D721Med (cell line): ENCODE measurements around the gene UBL7.

Experiments
- DNase-seq: peaks from one replicate; pipeline ENCODE4 v3.0.0; 2011; ENCODE audit warnings: low spot score; ENCODE audit not compliant: insufficient read length
- FAIRE-seq: peaks from 2 replicates; lab custom pipeline; 2011; peaks lifted over from hg19 to GRCh38; lab: Jason Lieb, UNC
- TF ChIP-seq, protein P1 (sequence below): IDR thresholded peaks from 2 replicates; pipeline ENCODE4 v1.5.1; 2012; ENCODE audit warnings: mild to moderate bottlenecking, control low read depth; ENCODE audit not compliant: insufficient read depth; ENCODE audit errors: missing control alignments

UBL7 gene

DNA sequence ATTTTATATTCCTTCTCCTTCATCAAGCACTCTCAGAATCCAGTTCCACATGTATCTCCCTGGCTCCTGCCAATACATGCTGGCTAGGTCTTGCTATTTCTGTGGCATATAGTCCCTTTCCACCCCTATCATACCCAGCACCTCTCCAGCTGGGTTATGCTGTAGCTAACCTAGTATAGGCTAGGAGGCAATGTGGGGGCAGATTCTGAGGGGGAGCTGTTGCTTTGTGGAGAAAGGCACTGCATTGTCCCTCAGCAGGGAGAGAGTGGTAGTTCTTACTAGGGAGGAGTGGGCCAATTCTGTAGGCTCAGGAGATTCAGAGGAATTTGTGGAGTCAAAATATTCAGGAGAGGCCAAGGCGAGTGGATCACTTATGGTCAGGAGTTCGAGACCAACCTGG is 39.4 kb upstream of the UBL7 start:
- TF ChIP-seq, protein P1, sequence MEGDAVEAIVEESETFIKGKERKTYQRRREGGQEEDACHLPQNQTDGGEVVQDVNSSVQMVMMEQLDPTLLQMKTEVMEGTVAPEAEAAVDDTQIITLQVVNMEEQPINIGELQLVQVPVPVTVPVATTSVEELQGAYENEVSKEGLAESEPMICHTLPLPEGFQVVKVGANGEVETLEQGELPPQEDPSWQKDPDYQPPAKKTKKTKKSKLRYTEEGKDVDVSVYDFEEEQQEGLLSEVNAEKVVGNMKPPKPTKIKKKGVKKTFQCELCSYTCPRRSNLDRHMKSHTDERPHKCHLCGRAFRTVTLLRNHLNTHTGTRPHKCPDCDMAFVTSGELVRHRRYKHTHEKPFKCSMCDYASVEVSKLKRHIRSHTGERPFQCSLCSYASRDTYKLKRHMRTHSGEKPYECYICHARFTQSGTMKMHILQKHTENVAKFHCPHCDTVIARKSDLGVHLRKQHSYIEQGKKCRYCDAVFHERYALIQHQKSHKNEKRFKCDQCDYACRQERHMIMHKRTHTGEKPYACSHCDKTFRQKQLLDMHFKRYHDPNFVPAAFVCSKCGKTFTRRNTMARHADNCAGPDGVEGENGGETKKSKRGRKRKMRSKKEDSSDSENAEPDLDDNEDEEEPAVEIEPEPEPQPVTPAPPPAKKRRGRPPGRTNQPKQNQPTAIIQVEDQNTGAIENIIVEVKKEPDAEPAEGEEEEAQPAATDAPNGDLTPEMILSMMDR = no peak
- FAIRE-seq (no peak), DNase-seq (no peak)

DNA sequence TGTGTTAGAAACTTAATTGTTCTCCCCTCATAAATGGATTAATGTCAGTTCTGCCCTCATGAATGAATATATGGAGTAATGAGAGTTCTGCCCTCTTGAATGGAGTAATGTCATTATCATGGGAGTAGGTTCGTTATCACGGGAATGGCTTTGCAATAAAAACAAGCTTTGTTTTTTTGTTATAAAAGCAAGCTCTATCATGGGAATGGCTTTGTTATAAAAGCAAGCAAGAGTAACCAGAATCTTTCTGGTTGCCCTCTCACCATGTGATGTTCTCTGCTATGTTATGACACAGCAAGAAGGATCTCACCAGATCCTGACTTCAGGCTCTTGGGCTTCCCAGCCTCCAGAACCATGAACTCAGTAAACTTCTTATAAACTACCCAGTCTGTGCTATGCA is 38.4 kb upstream of the UBL7 start:
- FAIRE-seq (no peak), DNase-seq (no peak)
- TF ChIP-seq, protein P1 = no peak

DNA sequence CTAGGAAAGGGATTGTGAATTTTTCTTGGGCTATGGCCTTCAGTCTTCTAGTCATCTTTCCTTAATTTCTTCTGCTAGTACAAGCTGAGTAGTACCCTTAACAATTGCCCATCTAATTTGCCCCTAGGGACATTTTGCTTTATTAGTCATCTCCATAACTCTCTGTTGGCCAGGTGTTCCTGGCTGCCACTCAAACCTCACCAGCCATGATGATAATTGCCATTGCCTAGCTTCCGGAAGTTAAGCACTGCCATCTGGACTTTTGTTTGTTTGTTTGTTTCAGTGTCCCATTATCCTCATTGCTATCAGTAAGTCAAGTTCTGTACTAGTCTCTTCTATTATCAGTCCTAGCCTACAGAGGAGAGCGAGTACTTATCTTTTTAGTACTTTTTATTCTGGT is 36.6 kb upstream of the UBL7 start:
- peak; percentile 61 for FAIRE-seq

DNA sequence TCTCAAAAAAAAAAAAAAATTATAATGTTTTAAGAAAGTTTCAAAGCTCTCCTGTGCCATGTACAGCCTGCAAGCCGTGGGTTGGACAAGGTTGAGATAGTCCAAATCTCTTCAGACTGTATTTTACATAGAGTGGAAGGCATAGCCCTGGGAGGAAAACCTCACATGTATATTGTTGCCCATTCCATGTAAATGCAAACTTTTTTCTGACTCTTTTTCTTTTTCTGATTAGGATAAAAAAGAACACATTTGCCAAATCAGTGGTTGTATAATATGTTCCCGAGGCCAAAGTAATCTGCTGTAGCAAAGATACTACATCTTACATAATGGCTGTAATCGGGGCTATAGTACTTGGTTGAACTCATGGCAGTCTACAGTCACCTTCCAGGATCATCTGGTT is 35.7 kb upstream of the UBL7 start:
- no peak for DNase-seq

More for the DNA sequence above, 36.6 kb upstream of the UBL7 start:
- TF ChIP-seq, protein P1 = no peak
- peak; percentile 40 for DNase-seq

DNA sequence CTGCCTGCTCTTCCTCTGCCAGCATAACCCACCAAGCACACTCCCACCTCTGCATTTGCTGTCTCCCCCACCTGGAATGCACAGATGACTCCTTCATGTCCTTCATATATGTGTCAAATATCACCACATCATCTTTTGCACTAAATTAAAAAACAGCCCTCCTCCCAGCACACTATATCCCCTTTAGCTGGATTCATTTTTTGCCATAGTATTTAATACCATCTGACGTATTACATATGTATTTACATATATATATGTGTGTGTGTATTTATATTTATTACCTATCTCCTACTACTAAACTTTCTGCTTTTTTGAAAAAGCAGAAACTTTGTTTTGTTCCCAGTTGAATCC is 29.4 kb upstream of the UBL7 start:
- TF ChIP-seq, protein P1 = no peak
- no peak for FAIRE-seq

More for the DNA sequence above, 35.7 kb upstream of the UBL7 start:
- FAIRE-seq = no peak
- TF ChIP-seq, protein P1 = no peak

GRCh38 chr15:74489518-74490338 is 28.8 kb upstream of the UBL7 start:
- FAIRE-seq = no peak
- TF ChIP-seq, protein P1 = peak; percentile 58
- no peak for DNase-seq

More for the DNA sequence above, 29.4 kb upstream of the UBL7 start:
- DNase-seq = no peak

DNA sequence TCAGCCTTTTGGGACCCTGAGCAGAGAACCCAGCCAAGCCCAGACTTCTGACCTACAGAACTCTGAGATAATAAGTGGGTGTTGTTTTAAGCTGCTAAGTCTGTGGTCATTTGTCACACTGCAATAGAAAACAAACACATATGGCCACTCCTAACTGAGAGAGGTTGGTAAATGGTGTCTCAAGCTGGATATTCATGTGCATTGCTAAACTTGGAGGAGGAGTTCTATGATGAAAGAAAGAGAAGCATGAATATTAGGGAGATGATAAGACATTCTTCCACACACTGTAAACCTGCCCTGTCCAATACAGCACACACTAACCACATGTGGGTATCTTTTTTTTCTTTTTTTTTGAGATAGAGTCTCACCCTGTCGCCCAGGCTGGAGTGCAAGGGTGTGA is 27.8 kb upstream of the UBL7 start:
- TF ChIP-seq, protein P1 = no peak
- DNase-seq (no peak), FAIRE-seq (no peak)
